H54 (cell line): ENCODE measurements around the gene GGTA1.

Source experiments
- DNase-seq: peaks from one replicate; pipeline ENCODE4 v3.0.0; 2011; ENCODE audit warnings: low spot score, mixed read lengths; ENCODE audit not compliant: insufficient read length
- FAIRE-seq: peaks from 3 replicates; lab custom pipeline; 2011; peaks lifted over from hg19 to GRCh38; lab: Jason Lieb, UNC
- POLR2A ChIP-seq: IDR thresholded peaks from 2 replicates; pipeline ENCODE4 v1.6.1; 2011; ENCODE audit warnings: low read depth, mild to moderate bottlenecking, low read length

GGTA1 gene

GRCh38 chr9:121510766-121511550 lies 11.3 kb upstream of the GGTA1 start:
- TF ChIP-seq POLR2A: no peak
- DNase-seq: no peak
- FAIRE-seq: no peak

GRCh38 chr9:121509180-121509579 lies 9.5 kb upstream of the GGTA1 start:
- no peak for TF ChIP-seq POLR2A

DNA sequence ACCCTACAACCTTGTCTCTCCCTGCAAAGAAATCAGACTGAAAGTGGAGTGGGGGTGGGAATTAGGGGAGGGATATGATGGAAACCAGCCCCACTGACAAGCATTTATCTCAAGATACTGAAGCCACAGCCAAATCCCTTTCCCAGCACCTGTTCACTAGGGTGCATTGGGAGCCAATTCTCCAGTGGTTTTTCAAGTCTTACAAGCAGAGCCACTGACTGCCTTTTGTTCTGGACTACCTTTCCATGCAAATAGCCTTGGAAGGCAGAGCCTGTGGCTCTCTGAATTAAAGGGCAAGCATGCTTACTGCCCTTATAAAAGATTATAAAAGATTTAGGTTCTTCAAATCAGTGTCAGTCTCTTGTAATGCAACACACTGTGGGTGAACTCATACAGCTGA lies 8.8 kb upstream of the GGTA1 start:
- no peak for FAIRE-seq
- no peak for DNase-seq
- TF ChIP-seq POLR2A: no peak

More at GRCh38 chr9:121509180-121509579, 9.5 kb upstream of the GGTA1 start:
- FAIRE-seq (no peak), DNase-seq (no peak)

DNA sequence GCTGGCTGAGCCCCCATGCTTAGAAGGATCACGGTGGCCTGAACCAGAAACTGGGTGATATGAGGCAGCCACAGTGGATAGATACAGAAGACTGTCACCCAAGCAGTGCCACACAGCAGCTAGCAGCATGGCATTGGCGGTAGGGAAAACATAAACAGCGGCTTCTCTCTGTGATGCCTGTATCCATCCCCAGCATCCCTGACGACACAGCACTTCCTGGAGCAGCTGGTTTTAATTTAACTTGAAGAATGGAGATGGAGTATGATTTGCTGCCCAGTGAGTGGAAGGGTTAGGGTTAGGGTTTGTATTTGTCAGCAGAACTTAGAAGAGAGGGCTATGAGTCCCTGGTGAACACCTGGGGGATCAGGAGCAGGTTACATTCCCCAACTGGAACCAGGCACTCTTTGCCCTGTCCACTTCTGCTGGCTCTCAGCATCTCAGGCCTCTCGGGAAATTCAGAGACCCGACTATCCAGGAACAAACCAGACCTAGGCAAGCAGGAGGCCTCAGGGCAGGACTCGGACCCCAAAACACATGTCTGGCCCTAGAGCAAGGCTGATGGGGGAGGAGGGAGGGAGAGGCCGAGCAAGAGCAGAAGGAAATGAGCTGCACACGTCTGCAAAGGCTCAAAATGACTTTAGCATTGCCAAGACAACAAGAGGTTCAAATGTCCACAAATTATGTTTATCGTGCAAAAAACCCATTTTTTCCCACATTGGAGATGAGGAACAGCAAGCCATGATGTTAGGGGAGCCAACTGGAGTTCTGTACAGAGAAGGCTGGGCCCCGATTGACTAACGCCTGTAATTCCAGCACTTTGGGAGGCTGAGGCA lies 6.5 kb upstream of the GGTA1 start:
- FAIRE-seq (no peak), DNase-seq (no peak)
- TF ChIP-seq POLR2A: no peak

DNA sequence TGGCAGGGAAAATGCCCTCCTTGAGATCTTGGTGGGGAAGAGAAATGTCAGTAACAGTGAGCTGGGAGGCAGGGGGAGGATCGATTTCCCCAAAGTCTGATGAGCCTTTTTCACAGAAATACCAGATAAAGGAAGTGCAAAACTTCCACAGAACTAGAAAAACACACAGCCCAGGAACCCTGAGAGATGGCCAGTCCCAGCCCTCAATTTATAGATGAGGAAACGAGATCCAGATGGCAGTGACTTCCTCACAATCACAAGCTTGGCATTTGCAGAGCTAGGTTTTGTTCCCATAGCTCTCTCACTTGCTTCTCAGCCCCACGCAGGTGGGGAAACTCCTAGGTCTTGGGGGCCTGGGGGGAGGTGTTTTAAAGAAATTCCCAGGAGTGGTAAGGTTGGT lies 3.8 kb upstream of the GGTA1 start:
- no peak for FAIRE-seq
- no peak for TF ChIP-seq POLR2A
- DNase-seq: no peak

- DNase-seq (no peak), FAIRE-seq (no peak)
- TF ChIP-seq POLR2A: no peak
These were observed 478 bp upstream of the GGTA1 start for GRCh38 chr9:121500165-121500478.

DNA sequence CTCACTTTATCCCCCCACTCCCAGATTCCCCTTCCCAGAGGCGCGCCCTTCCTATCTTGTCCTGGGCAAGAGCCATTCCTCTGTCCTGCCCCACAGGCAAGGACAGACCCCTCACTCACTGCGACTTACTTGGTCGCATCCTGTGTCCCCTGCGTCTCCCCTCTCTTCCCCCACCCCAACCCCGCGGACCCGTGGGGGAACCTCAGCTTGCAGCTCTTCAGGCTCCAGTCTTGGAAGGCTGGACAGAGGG lies 542 bp downstream of the GGTA1 start:
- no peak for FAIRE-seq
- DNase-seq: no peak
- no peak for TF ChIP-seq POLR2A

DNA sequence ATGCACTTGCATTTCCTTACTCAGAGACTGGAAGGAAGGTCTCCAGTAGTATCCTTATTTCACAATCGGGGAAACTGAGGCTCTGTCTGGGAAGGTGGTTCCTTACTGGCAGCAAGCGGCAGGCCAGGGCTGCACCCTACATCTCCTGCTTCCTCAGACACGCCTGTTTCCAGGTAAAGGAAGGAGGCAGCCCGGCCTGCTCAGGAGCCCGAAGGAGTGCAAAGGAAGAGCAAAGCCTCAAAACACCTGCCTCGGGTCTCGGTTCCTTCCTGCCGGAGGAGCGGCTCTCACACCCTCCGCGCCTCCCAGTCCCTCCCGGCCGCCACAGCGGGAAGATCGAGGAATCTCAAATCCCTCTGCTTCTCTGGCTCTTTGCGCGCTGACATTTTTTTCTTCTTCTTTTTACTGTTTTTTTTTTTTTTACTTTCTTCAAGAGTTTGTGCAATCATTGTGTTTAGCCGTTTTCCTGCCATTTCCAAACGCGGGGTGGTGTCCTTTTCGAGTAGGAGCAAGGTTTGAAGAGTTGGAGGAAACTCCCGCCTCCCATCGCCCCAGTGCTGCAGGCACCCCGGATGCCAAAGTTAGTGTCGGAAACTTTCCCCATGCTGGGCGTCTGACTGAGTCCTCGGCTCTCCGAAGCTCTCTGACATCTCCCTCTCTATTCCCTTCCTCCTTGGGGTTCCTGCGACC lies 1.0 kb downstream of the GGTA1 start:
- FAIRE-seq (no peak), DNase-seq (no peak)
- TF ChIP-seq POLR2A: no peak

DNA sequence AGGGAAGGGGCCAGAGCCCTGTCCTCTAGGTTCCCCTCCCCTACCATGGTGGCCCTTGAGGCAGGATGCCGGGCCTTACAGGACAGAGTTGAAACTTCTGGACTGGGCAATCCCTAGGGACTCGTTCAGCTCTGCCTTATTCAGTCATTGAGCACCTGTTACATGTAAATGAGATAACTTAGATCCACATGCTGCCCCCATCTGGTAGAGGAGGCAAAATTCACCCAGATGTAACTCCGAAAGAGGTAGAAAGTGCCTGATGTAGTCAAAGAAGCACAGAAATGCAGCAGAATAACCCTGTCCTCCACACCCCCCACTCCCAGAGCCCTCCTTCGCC lies 1.5 kb downstream of the GGTA1 start:
- TF ChIP-seq POLR2A: no peak
- FAIRE-seq (peak; percentile 82), DNase-seq (peak; percentile 99)

DNA sequence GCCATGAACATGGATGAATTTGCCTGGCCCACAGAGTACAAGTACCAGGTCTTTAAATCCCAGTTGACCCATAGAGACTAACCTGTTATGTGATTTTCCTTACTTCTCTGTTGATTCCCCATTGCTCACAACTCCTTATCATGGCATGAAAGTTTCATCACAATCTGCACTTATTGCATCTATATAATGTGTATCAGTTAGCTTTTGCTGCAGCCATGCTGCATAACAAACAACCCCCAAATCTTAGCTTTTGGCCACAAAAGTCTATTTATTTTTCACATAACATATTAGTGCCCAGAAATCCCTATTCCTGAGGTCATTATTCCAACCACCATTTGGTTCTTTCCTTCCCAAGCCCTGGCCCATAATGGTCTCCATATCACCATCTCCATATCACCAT lies 3.7 kb downstream of the GGTA1 start:
- no peak for DNase-seq
- no peak for FAIRE-seq
- TF ChIP-seq POLR2A: no peak

DNA sequence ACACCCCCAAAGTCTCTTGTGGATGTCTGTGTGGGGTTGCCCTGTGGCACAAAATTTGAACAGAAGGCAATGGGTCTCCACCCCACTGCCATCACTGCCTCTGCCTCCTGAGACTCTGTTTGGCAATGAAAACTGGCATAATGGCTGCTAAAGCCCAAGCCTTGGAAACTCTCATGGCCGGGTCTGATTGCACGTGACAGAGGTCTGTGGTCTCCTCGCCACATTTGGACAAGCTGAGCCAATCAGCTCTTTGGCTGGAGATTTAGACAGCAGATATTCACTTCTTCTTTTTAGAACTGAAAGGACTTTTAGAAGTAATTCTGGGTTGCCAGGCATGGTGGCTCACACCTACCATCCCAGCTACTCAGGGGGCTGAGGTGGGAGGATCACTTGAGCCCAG lies 5.5 kb downstream of the GGTA1 start:
- DNase-seq (no peak), FAIRE-seq (no peak)
- TF ChIP-seq POLR2A: no peak

DNA sequence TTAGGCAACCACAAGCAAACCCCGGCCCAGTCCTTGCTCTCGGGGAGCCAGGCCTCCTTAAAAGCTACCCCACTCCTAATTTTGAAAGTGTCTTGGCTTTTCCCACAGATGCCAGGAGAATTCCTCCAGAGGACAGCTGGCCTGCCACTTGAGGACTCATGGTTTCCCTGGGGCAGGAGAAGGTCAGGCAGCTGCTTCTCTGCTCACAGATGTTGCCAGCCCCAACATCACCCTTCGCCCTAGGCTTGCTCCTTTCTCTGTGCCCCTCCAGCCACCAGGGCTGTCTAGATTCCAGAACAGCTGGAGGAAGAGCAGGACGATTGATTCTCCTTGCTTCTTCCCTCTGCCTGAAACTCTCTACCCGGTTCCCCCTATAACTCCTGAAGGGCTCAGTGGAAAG lies 8.5 kb downstream of the GGTA1 start:
- DNase-seq (no peak), FAIRE-seq (no peak)
- TF ChIP-seq POLR2A: no peak

GRCh38 chr9:121489344-121489743 lies 10.3 kb downstream of the GGTA1 start:
- FAIRE-seq: no peak
- DNase-seq: no peak
- TF ChIP-seq POLR2A: no peak

- DNase-seq (no peak), FAIRE-seq (no peak)
- no peak for TF ChIP-seq POLR2A
These were observed 13.6 kb downstream of the GGTA1 start for GRCh38 chr9:121486043-121486442.
